HG03558 (cell line): ENCODE measurements around the gene NXT2.
"Not testable (repeated sequence)": the region's sequence is repeated elsewhere in the genome, so short reads cannot be mapped to it uniquely, and the experiment has no call there.

Experiments
- ATAC-seq: cut with Tn5 transposase; IDR thresholded peaks from one replicate; pipeline ENCODE4 v1.9.1; 2021; ENCODE audit warnings: moderate number of reproducible peaks; ENCODE audit not compliant: unreplicated experiment; ENCODE audit errors: extremely low read depth

Gene NXT2

DNA sequence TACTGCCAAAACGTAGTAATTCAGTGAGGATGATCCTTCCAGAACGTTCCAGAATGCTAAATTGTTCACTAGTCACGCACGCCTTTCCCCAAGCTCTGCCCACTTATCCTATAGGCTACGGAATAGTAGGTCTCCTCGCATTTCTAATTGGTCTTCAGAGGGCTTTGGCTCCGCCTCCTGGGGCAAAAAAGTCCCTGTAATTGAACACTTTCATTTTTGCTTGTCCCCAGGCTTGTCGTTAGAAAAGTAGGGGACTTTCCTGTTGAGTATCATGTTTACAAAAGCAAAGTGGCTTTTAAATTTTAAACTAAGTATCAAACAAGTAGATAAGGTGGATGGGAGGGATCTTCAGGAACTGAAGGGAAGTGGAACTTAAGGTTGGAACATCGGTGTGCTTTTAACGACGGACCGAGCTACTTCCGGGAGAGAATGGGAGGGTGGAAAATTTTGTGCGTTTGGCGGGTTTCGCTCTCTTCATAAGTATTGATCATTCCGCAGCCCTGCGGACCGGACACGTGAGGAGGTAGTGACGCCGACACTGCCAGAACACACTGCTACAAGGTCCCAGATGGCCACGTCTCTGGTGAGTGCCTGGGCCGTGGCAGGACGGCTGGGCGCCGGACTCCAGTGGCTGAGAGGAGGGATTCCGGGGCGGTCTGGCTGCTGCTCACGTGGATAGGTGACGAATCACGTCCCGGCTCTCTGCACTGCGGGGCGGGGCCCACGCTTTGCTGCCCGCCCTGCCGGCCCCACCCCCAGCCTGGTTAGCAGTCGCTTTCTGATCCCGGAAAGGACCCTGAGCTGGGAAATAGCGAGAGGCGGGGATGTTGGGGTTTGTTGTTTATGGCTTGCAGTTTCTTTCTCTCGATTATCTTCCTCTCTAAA, at the start of gene NXT2:
Gene NXT2 (plus strand): TSS at position 406 of the 885 bp plus-strand sequence. CDS start 163 bp downstream, at position 569.
- ATAC-seq = peak; percentile 74

DNA sequence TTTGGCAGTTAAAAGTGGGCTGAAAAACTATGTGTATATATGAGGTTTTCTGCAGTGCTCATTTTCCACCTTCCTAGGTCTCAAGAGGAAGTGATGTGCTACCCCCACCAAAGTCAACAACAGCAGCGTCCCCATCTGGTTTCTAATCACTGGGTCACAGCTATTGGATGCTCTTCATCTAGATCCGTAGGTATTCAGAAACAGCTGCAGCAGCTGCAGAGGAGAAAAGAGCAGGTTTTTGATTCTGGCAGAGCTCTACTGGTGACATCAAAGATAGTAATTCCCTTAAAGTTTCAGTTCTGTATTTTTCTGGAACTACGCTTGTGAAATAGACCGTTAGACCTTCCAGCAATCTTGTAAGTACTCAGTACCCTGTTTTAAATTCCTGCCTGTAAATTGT, 49.0 kb upstream of the NXT2 start:
- no peak for ATAC-seq

GRCh38 chrX:109489174-109489573, 47.5 kb upstream of the NXT2 start:
- ATAC-seq = no peak

GRCh38 chrX:109498434-109498833, 38.2 kb upstream of the NXT2 start:
- ATAC-seq = no peak

- no peak for ATAC-seq
These were observed 35.5 kb upstream of the NXT2 start for GRCh38 chrX:109501176-109501575.

- no peak for ATAC-seq
These were observed 27.7 kb upstream of the NXT2 start for GRCh38 chrX:109508915-109509314.

GRCh38 chrX:109511113-109511512, 25.5 kb upstream of the NXT2 start:
- ATAC-seq = no peak

DNA sequence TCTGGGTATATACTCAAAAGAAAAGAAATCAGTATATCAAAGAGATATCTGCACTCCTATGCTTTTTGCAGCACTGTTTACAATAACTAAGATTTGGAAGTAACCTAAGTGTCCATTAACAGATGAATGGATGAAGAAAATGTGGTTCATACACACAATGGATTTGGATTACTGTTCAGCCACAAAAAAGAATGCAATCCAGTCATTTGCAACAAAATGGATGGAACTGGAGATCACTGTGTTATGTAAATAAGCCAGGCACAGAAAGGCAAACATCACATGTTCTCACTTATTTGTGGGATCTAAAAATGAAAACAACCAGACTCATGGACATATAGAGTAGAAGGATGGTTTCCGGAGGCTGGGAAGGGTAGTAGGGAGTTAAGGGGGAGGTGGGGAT, 17.6 kb upstream of the NXT2 start:
- ATAC-seq = no peak

DNA sequence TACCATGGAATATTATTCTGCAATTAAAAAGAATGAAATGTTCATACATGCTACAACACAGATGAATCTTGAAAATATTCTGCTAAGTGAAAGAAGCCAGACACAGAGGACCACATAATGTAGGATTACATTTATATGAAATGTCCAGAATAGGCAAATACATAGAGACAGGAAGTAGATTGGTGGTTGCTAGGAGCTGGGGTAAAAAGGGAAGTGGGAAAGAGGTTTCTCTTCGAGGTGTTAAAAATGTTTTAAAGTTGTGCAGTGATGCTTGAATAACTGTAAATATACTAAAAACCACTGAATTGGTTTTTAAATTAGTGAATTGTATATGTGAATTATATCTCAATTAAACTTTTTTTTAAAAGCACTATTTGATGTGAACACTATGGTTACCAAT, 3.6 kb upstream of the NXT2 start:
- no peak for ATAC-seq

GRCh38 chrX:109533631-109534030, 3.0 kb upstream of the NXT2 start:
- no peak for ATAC-seq

DNA sequence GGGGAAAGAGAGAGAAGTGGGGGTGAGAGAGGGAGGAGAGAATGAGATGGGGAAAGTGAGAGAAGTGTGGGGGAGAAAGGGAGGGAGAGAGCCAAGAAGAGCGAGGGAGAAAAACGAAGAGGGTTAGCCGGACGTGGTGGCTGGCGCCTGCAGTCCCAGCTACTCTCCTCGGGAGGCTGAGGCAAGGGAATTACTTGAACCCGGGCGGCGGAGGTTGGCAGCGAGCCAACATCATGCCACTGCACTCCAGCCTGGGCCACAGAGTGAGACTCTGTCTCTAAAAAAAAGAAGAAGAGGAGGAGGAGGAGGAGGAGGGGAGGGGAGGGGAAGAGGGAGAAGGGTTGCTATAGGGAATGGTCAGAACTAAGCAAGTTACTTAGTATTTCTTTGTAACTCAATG, 1.7 kb upstream of the NXT2 start:
- no peak for ATAC-seq

GRCh38 chrX:109535578-109535977, 1.1 kb upstream of the NXT2 start:
- no peak for ATAC-seq

DNA sequence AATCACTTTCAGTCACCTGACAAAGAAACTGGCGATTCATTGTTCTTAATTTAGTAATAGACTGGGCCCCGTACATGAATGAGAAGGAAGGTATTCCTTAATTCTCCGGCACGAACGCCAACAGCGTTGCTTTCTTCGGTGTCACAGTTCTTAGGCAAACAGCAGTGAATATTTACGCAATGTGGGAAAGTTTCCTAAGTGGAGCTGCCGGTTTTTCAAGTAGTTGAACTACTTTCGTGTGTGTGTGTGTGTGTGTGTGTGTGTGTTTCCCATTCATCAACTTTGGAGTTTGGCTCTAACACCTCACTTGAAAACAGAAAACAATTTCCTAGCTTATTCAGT, 651 bp downstream of the NXT2 start:
- no peak for ATAC-seq

DNA sequence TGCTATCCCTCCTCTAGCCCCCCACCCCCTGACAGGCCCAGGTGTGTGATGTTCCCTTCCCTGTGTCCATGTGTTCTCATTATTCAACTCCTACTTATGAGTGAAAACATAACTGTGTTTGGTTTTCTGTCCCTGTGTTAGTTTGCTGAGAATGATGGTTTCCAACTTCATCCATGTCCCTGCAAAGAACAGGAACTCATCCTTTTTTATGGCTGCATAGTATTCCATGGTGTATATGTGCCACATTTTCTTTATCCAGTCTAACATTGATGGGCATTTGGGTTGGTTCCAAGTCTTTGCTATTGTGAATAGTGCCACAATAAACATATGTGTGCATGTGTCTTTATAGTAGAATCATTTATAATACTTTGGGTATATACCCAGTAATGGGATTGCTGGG, 2.4 kb downstream of the NXT2 start:
- ATAC-seq = not testable (repeated sequence)

GRCh38 chrX:109553862-109554261, 17.2 kb downstream of the NXT2 start:
- ATAC-seq = no peak

- ATAC-seq = not testable (repeated sequence)
These were observed 39.4 kb downstream of the NXT2 start for GRCh38 chrX:109576083-109576482.

GRCh38 chrX:109577055-109577454, 40.4 kb downstream of the NXT2 start:
- ATAC-seq = no peak

DNA sequence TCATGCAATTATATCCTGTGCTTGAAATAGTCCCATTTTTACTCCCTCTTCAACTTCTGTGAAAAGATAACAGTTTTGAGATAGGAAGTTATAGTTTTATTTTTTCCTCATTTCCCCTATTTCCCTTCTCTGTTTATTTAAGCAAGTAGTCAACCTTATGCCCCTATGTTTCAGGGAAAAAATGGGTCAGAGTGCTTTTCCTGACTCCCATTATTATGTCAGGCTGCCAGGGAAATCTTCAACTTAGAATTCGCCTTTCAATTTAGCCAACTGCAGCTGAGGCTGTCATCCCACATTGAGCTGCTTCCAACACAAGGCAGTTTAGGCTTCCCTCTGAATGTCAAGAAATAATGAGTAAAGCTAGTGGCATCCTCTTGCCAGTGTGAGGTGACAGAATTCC, 42.3 kb downstream of the NXT2 start:
- no peak for ATAC-seq

GRCh38 chrX:109585488-109585887, 48.8 kb downstream of the NXT2 start:
- no peak for ATAC-seq

DNA sequence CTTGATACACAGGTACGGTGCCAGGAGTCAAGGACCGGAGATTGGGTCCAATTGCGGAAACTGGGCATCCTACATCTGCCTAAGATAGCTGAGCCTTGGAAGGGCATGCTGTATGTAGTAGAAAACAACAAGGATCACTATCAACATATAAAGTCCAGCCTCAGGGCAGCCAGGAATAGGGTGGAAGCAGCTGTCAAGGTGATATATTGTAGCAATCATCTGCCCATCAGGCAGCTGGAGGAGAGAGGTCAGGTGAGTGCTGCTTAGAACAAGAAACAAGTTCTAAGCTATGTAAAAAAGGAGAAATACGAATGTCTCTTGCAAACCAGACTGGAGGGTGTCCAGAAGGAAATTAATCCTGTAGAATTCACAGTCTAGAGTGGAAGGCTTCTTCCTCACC, 53.5 kb downstream of the NXT2 start:
- no peak for ATAC-seq
